Tibial nerve (tissue), 4 donors: ENCODE measurements around the gene FAM149B1. TPM values are rescaled to one million over a fixed set of nuclear protein-coding genes. Genes with fewer than 3 reads are reported as not detected.
A peak's percentile ranks its signal among the peaks of the same experiment; 100 is the strongest.

Experiments used
- DNase-seq, 2 donors: peaks; one replicate each; pipeline ENCODE4 v3.0.0-alpha.2; 2019; ENCODE audit warnings: low spot score in 2 of 2
- H3K27ac ChIP-seq, 4 donors: fragments of 200-600 bp; sonication (generic) in 3 of 4; one replicate each; pipeline ENCODE4 v1.5.1; 2017 to 2019; ENCODE audit warnings: mild to moderate bottlenecking in 1 of 4
- H3K27me3 ChIP-seq, 2 donors: fragments of 200-600 bp; sonication (generic) in 1 of 2; one replicate each; pipeline versions ENCODE4 v1.5.1 to v1.6.0; 2017 to 2019
- H3K36me3 ChIP-seq, 3 donors: fragments of 200-600 bp; sonication (generic); one replicate each; pipeline ENCODE4 v1.5.1; 2018 to 2019
- H3K4me1 ChIP-seq, 4 donors: fragments of 200-600 bp; sonication (generic) in 3 of 4; one replicate each; pipeline ENCODE4 v1.5.1; 2017 to 2019
- H3K4me3 ChIP-seq, 4 donors: fragments of 200-600 bp; sonication (generic) in 3 of 4; one replicate each; pipeline ENCODE4 v1.5.1; 2017 to 2019; ENCODE audit warnings: mild to moderate bottlenecking in 1 of 4, moderate library complexity in 1 of 4
- H3K9me3 ChIP-seq, 4 donors: fragments of 200-600 bp; sonication (generic) in 3 of 4; one replicate each; pipeline ENCODE4 v1.5.1; 2017 to 2019
- CTCF ChIP-seq, 5 experiments: fragments of 200-600 bp in 3 of 5; fragments of 450-650 bp in 2 of 5; sonication (generic) in 3 of 5; IDR thresholded peaks; one replicate each; pipeline ENCODE4 v1.5.1; 2016 to 2019; ENCODE audit warnings: antibody characterized with exemption in 5 of 5, mild to moderate bottlenecking in 3 of 5, moderate library complexity in 2 of 5
- EP300 ChIP-seq, 2 donors: sonication (generic); formaldehyde crosslinking; IDR thresholded peaks; one replicate each; pipeline ENCODE4 v1.6.1; 2017; ENCODE audit warnings: antibody characterized with exemption in 2 of 2, mild to moderate bottlenecking in 1 of 2
- POLR2A ChIP-seq, 2 donors: fragments of 450-650 bp; IDR thresholded peaks; one replicate each; pipeline ENCODE4 v1.6.1; 2017; ENCODE audit warnings: antibody characterized with exemption in 2 of 2, mild to moderate bottlenecking in 2 of 2, moderate library complexity in 2 of 2
- WGBS, 2 donors: methylation state at CpG; one replicate each; pipeline ENCODE4 v1.1.5; 2018; 5-methylcytosine and 5-hydroxymethylcytosine counted together
- total RNA-seq, 4 donors: library from RNA; depleted of rRNA; stranded (reverse); fragments of >200 nt; gene quantifications; one replicate each; pipeline ENCODE4 v1.1.0, GENCODE V29; 2016

FAM149B1 gene
- total RNA-seq, 4 donors from 2014 or later, result 11.0 to 27.1 (median 25.0) TPM

GRCh38 chr10:73152009-73152408, 15.9 kb upstream of the FAM149B1 start:
- WGBS, 2 donors, result 95 to 99% methylated on average over 3 of the region's 3 CpGs
- Histone ChIP-seq H3K27me3 (no peaks in the 10 kb centered on the region), H3K9me3 (no peaks in the 10 kb centered on the region), H3K4me3 (no peak overlapping the region), H3K4me1 (no peaks in the 10 kb centered on the region), H3K27ac (no peak overlapping the region), H3K36me3 (peaks cover 6 to 88% (median 16%) of the 10 kb centered on the region in 3 donors)
- no peak for DNase-seq
- no peak for TF ChIP-seq EP300 (IDR thresholded peaks at IDR 0.05)
- TF ChIP-seq CTCF (IDR thresholded peaks at IDR 0.05), result no peak
- TF ChIP-seq POLR2A (IDR thresholded peaks at IDR 0.05), result no peak

DNA sequence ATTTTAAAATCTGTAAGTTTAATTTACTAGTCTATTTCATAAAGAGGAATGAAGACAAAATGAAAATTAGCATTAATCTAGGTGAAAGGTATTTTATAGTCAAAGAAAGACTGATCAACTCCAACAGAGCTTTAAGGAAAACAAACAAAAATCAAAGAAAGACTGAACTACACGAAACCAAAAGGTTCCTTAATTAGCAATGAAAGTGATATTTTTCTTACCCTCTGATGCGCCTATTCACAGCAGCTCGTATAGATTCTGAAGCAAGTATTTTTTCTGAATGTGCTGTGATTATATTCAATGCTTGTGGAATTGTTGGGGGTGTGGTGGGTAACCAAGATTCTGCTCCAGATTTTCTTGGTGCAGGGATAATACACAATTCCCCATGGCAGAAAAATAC, 11.9 kb upstream of the FAM149B1 start:
- WGBS, 2 donors, result 79 to 89% methylated on average over 3 of the region's 3 CpGs
- no peak overlapping the region for H3K4me3 ChIP-seq
- peaks cover 0 to 4% (median 0%) of the 10 kb centered on the region in 4 donors for H3K4me1 ChIP-seq
- H3K9me3 ChIP-seq, result no peaks in the 10 kb centered on the region
- H3K36me3 ChIP-seq, result peaks cover 6 to 83% (median 14%) of the 10 kb centered on the region in 3 donors
- H3K27ac ChIP-seq, result no peak overlapping the region
- no peaks in the 10 kb centered on the region for H3K27me3 ChIP-seq
- TF ChIP-seq CTCF (IDR thresholded peaks at IDR 0.05) (no peak), POLR2A (IDR thresholded peaks at IDR 0.05) (no peak), EP300 (IDR thresholded peaks at IDR 0.05) (no peak)
- no peak for DNase-seq

DNA sequence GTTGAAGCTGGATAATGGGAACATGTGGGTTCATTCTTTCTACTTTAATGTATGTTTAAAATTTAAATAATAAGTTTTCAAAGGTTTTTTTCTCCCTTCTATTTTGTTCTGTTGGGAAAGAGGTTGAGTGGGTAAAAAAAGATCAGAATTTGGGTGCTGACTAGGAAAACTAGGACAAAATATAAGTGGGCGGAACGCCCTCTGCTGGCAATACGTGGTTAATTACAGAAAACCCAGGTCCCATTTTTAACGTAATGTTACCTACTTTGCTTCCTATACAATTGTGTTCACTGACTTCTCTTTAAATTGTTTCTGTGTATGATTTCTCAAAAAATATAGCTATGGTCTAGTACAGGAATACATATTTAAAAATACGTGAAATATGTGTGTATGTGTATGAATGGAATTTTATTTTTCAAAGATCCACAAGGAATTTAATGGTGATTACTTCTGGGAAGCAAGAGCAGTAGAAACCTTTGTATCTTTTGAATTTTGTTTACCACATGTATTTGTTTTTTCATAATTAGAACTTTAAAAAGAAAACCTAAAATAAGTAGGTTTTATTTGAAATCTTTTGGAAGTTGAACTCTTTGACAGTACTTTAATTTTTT, 8.8 kb upstream of the FAM149B1 start:
- peak; percentile 40 to 63 for DNase-seq
- 5 to 6% methylated on average over 5 of the region's 5 CpGs for WGBS, 2 donors
- Histone ChIP-seq H3K9me3 (no peaks in the 10 kb centered on the region), H3K4me1 (peaks cover 0 to 27% (median 0%) of the 10 kb centered on the region in 4 donors), H3K27me3 (no peaks in the 10 kb centered on the region), H3K4me3 (no peak overlapping the region), H3K27ac (no peak overlapping the region), H3K36me3 (peaks cover 2 to 76% (median 3%) of the 10 kb centered on the region in 3 donors)
- peak; percentile 63 to 78 (median 74) for TF ChIP-seq CTCF (IDR thresholded peaks at IDR 0.05)
- no peak for TF ChIP-seq EP300 (IDR thresholded peaks at IDR 0.05)

DNA sequence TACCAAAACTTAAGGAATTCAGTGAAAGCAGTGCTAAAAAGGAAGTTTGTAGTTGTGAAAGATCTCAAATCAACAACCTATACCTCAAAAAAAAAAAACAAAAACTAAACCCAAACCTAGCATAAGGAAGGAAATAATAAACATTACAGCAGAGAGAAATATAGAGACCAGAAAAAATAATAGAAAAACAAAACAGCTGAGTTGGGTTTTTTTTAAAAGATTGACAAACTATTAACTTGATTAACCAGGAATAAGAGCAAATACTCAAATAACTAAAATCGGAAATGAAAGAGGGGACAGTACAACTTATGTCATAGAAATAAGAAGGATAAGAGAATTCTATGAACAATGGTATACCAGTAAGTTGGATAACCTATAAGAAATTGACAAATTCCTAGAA, 6.8 kb upstream of the FAM149B1 start:
- H3K4me1 ChIP-seq, result peaks cover 0 to 35% (median 0%) of the 10 kb centered on the region in 4 donors
- H3K27ac ChIP-seq, result no peak overlapping the region
- TF ChIP-seq CTCF (IDR thresholded peaks at IDR 0.05), result no peak
- TF ChIP-seq POLR2A (IDR thresholded peaks at IDR 0.05), result no peak
- no peak for TF ChIP-seq EP300 (IDR thresholded peaks at IDR 0.05)
- no peak overlapping the region for H3K4me3 ChIP-seq
- 94 to 95% methylated on average over 1 of the region's 1 CpG for WGBS, 2 donors
- H3K36me3 ChIP-seq, result peaks cover 0 to 57% (median 3%) of the 10 kb centered on the region in 3 donors
- no peaks in the 10 kb centered on the region for H3K9me3 ChIP-seq
- DNase-seq, result no peak
- no peaks in the 10 kb centered on the region for H3K27me3 ChIP-seq

DNA sequence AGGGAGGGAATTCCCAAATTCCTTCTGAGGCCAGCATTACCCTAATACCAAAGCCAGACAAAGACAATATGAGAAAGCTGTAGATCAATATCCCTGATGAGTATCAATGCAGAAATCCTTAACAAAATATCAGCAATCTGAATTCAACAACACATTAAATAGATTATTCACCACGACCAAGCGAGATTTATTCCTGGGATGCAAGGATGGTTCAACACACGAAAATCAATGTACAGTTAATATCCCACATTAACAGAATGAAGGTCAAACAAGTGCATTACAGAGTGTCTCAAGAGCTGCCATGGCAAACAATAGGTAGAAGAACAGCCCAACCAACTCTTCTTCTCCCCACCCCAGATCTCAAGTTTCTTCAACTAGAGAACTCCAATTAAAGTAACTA, 6.3 kb upstream of the FAM149B1 start:
- TF ChIP-seq POLR2A (IDR thresholded peaks at IDR 0.05) (no peak), CTCF (IDR thresholded peaks at IDR 0.05) (no peak), EP300 (IDR thresholded peaks at IDR 0.05) (no peak)
- H3K9me3 ChIP-seq, result no peaks in the 10 kb centered on the region
- H3K36me3 ChIP-seq, result peaks cover 0 to 51% (median 3%) of the 10 kb centered on the region in 3 donors
- 93 to 97% methylated on average over 3 of the region's 3 CpGs for WGBS, 2 donors
- no peaks in the 10 kb centered on the region for H3K27me3 ChIP-seq
- no peak overlapping the region for H3K4me3 ChIP-seq
- no peak overlapping the region for H3K27ac ChIP-seq
- DNase-seq, result no peak
- peaks cover 0 to 41% (median under 1%) of the 10 kb centered on the region in 4 donors for H3K4me1 ChIP-seq
